Vagina (tissue), 2 donors: ENCODE measurements around the gene PHF8.

Source experiments
- CTCF ChIP-seq, 3 experiments: fragments of 450-650 bp in 2 of 3; fragments of 200-600 bp in 1 of 3; sonication (generic) in 1 of 3; IDR thresholded peaks; one replicate each; pipeline ENCODE4 v1.5.1; 2017 to 2019; ENCODE audit warnings: antibody characterized with exemption in 3 of 3, mild to moderate bottlenecking in 2 of 3, moderate library complexity in 2 of 3
- POLR2AphosphoS5 ChIP-seq, 2 donors: sonication (generic); formaldehyde crosslinking; IDR thresholded peaks; one replicate each; pipeline ENCODE4 v1.9.0; 2017; ENCODE audit warnings: antibody characterized with exemption in 2 of 2, mild to moderate bottlenecking in 2 of 2, low read depth in 1 of 2; ENCODE audit not compliant: insufficient read depth in 1 of 2

GRCh38 chrX:54045563-54046228 is 1.4 kb upstream of the PHF8 start:
- TF ChIP-seq CTCF (IDR thresholded peaks at IDR 0.05) (no peak), POLR2AphosphoS5 (IDR thresholded peaks at IDR 0.05; ENCODE audit: insufficient read depth in 1 of 2, low read depth in 1 of 2) (no peak)
